Right ventricle myocardium superior (tissue), 1 donor: ENCODE results near the gene ASMT. TPM values are rescaled to one million over a fixed set of nuclear protein-coding genes. Genes with fewer than 3 reads are reported as not detected.
"Not testable (repeated sequence)": the region's sequence is repeated elsewhere in the genome, so short reads cannot be mapped to it uniquely, and the experiment has no call there.

ENCODE experiments used
- ATAC-seq: fragments of 200-7000 bp; cut with Tn5 transposase; one replicate; pipeline ENCODE4 v1.9.1; 2020; ENCODE audit warnings: mild to moderate bottlenecking; ENCODE audit not compliant: poor library complexity
- DNase-seq: peaks from one replicate; pipeline ENCODE4 v3.0.0-alpha.2; 2020
- intact Hi-C: fragments of 100-400 bp; cut with DNase I; formaldehyde crosslinking; loops from one replicate; pipeline ENCODE4 v1.11.2; 2022
- long read RNA-seq: library from polyadenylated mRNA; unstranded; transcript quantifications from one replicate; pipeline ENCODE4 v2.0.0, GENCODE V29; 2021
- total RNA-seq: library from RNA; stranded (reverse); fragmentation: NEBNext Ultra II Directional; extraction: Animal tissue kit (Norgen Biotek cat#: 25700); gene quantifications from one replicate; pipeline ENCODE4 v1.2.1, GENCODE V29; 2021
- donor health status: DM: no; HTN: yes; CAD: no; lungs with severe emphysema.

Gene ASMT, protein sequence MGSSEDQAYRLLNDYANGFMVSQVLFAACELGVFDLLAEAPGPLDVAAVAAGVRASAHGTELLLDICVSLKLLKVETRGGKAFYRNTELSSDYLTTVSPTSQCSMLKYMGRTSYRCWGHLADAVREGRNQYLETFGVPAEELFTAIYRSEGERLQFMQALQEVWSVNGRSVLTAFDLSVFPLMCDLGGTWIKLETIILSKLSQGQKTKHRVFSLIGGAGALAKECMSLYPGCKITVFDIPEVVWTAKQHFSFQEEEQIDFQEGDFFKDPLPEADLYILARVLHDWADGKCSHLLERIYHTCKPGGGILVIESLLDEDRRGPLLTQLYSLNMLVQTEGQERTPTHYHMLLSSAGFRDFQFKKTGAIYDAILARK
- total RNA-seq: not detected
- long read RNA-seq: 0 reads

DNA sequence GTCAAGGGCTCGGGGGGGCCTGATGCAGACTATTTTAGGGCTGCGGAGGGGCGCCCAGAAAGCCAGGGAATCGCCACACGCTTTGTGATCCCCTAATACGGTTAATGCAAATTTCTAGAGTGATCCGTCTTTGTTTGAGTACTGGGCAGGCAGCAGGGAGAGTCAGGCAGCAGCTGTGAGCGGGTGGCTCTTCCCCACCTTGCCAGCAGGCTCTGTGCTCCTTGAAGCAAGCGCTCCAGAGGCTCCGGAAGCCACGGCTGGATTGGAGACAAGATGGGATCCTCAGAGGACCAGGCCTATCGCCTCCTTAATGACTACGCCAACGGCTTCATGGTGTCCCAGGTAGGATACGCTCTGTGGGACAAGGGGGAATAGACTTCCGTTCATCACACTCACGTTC lies at the start of gene ASMT:
Gene ASMT (plus strand): TSS at position 133 of the 400 bp plus-strand sequence. CDS start 141 bp downstream, at position 274.
- DNase-seq: no peak
- intact Hi-C loops: no loop called here
- no peak for ATAC-seq

DNA sequence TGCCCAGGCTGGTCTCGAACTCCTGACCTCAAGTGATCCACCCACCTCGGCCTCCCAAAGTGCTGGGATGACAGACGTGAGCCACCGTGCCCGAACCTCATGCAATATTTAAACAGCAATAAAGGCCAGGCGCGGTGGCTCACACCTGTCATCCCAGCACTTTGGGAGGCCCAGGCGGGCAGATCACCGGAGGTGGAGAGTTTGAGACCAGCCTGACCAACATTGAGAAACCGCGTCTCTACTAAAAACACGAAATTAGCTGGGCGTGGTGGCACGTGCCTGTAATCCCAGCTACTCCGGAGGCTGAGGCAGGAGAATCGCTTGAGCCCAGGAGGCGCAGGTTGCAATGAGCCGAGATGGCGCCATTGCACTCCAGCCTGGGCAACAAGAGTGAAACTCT lies 40.7 kb upstream of the ASMT start:
- DNase-seq, intact Hi-C loops, ATAC-seq: not testable (repeated sequence)

DNA sequence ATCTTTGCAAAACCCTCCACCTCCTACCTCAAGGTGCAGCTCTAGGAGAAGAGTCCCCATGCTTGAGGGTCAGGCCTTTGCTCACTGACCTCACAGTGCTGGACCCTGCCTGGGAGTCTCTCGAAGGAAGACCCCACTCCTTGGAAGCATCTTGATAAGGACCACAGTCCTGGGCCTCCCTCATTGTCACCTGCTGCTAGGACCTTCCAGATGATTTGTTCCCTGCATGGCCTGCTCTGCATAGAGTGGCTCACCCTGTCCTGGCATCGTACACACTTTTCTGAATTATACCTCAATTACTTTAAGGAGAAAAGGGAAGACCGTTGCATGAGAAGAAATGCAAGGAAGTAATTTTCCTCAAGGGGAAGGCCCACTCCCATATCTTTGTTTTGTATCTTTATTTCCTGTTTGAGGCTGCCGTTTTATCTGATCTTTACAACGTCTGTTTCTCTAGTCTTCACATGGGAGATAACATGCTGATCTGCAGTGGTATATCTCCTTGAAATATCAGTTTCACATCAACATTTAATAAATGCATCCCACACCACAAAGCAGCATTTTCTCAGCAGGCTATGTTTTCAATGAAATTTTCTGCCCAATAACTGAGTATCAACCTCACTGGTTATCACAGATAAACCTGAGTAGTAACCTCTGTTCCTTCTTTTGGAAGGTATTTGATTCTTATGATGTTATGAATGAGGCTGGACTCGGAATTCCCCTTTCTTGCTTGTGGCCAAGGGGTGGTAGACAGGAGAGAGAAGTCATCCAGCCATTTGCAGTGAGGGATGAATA lies 38.5 kb upstream of the ASMT start:
- DNase-seq (no peak), ATAC-seq (no peak)

DNA sequence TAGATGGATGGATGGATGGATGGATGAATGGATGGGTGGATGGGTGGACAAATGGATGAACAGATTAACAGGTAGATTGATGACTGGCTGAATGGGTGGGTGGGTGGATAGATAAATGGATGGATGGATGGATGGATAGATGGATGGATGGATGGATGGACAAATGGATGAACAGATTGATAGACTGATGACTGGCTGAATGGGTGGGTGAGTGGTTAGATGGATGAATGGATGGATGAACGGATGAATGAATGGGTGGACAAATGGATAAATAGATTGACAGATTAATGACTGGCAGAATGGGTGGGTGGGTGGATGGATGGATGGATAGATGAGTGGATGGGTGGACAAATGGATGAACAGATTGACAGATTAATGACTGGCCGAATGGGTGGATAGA lies 37.0 kb upstream of the ASMT start:
- intact Hi-C loops: no loop called here
- DNase-seq (no peak), ATAC-seq (no peak)

More for the DNA sequence above, 38.5 kb upstream of the ASMT start:
- intact Hi-C loops: no loop called here

DNA sequence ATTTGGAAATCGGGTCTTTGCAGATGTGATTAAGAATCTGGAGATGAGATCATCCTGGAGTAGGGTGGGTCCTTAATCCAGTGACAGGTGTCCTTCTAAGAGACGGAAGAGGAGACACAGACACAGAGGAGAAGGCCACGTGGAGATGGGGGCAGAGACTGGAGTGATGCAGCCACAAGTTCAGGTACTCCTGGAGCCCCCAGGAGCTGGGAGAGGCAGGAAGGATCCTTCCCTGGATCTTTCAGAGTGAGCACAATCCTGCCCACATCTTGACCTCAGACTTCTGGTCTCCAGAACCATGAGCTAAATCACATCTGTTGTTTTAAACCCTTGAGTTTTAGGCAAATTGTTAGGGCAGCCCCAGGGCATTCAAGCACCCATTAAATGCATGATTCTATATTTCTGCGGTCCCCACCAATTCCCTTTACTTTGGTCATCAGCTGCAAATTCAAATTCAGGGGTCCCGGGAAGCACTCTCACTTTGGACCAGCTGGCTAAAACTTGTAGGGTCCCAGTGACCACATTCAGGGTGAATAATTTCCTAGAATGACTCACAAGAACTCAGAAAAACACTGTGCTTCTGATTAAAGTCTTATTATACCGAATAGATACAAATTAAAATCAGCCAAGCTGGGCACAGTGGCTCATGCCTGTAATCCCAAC lies 36.2 kb upstream of the ASMT start:
- DNase-seq (no peak), ATAC-seq (no peak)
- intact Hi-C loops: no loop called here

DNA sequence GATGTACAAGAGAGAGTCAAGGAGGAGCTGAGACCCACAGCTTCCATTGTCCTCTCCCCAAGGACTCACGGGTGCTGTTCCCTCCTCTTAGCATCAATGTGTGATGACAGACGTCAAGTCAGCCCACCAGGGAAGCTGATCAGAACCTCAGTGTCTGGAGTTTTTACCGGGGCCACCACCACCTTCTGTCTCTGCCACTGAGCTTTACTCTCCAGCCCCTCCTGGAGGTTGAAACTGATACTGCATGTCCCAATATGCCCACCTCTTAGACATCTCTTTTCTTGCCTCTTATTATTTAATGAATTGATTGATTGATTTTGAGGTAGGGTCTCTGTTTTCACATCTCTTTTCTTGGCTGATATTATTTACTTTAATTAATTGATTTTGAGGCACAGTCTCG lies 33.7 kb upstream of the ASMT start:
- no peak for DNase-seq
- intact Hi-C loops: no loop called here
- ATAC-seq: no peak

DNA sequence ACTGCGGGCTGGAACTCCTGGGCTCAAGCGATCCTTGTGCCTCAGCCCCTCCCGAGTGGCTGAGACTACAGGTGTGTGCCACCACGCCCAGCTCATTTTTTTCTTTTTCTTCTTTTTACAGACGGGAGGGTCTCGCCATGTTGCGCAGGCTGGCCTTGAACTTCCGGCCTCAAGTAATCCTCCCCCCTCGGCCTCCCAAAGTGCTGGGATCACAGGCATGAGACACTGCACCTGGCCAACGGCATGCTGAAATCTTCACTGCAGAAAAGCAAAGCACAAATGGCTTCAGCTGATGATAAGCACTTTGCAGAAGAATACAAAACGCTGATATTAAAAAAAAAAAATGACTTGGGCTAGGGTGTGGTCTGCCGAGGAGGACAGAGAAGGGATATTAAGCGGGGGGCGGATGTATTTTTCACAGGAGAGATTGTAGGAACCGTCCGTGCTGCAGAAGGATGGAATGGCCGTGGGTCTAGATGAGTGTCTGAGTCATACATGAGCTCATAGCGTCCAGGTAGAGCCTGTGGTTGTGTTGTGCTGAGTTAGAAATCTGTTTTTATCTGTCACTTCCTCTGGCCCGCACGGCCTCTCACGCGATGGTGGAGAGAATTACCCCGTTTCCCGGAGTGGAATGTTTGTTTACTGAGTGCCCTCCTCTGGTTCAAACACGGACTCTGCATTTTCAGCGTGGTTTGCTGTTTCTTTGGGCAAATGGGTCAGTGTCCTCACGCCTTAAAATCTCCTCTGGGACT lies 32.0 kb upstream of the ASMT start:
- intact Hi-C loops: no loop called here
- ATAC-seq: no peak
- no peak for DNase-seq

DNA sequence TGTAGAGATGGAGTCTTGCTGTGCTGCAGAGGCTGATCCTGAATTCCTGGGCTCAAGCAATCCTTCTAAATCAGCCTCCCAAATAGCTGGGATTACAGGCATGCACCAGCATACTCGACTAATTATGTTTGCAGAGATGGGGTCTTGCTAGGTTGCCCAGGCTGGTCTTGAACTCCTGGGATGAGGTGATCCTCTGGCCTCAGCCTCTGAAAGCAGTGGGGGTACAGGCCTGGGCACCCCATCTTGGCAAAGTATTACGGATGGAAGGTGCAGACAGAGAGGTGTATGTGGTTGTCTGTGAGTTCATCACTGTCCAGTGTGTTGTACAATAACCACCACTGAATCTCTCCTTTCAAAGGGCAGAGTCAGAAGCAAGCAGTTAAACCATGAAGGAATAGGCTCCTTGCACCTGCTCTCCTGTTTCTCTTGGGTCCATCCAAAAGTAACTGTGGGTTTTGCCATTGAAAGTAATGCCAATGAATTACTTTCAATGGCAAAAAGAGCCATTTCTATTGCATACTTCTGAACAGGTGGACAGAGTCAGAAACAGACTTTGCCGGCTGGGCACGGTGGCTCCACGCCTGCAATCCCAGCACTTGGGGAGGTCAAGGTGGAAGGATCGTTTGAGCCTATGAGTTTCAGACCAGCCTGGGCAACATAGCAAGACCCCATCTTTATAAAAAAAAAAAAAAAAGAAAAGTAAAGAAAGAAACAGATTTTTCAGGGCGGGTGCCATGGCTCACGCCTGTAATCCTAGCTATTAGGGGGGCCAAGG lies 30.4 kb upstream of the ASMT start:
- intact Hi-C loops: no loop called here
- ATAC-seq: no peak
- no peak for DNase-seq

DNA sequence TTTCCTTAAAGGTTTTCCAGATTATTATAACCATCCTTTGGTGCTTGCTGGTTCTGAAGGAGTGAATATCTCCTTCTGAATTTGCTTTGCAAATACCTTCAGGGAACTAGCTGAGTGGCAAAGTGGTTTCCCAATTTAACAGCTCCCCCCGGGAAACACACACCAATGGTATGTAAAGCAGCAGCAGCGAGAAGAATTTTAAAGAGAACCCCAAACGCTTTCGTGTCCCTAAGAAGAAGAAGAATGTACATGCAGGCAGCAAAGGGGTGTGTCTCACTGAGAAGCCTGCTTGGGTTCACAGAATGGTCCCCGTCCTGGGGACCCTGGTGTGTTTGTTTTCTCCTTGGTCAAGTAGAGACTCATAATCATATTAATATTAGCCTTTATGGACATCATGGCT lies 27.7 kb upstream of the ASMT start:
- ATAC-seq (no peak), DNase-seq (no peak)
- intact Hi-C loops: no loop called here

DNA sequence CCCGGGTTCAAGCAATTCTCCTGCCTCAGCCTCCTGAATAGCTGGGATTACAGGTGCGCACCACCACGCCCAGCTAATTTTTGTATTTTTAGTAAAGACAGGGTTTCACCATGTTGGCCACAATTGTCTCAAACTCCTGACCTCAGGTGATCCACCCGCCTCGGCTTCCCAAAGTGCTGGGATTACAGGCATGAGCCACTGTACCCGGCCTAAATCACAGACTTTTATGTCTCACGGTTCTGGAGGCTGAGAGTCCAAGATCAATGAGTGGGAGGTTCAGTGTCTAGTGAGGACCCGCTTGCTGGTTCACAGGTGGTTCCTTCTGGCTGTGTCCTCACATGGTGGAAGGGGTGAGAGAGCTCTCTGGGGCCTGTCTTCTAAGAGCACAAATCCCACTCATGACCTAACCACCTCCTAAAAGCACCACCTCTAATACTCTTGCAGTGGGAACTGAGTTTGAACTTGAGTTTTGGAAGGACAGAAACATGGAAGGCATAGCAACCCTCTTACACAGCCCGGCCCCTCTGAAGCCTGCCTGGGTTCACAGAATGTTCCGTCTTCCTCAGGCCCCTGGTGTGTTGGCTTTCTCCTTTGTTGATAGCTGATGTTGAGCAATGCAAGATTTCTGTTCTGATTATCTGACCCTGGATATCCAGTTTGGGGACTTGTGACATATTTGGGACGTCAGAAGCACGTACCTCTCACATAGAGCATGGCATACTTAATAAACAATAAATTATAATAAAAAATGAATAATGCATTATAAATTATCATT lies 25.3 kb upstream of the ASMT start:
- ATAC-seq (no peak), DNase-seq (no peak)
- intact Hi-C loops: no loop called here

DNA sequence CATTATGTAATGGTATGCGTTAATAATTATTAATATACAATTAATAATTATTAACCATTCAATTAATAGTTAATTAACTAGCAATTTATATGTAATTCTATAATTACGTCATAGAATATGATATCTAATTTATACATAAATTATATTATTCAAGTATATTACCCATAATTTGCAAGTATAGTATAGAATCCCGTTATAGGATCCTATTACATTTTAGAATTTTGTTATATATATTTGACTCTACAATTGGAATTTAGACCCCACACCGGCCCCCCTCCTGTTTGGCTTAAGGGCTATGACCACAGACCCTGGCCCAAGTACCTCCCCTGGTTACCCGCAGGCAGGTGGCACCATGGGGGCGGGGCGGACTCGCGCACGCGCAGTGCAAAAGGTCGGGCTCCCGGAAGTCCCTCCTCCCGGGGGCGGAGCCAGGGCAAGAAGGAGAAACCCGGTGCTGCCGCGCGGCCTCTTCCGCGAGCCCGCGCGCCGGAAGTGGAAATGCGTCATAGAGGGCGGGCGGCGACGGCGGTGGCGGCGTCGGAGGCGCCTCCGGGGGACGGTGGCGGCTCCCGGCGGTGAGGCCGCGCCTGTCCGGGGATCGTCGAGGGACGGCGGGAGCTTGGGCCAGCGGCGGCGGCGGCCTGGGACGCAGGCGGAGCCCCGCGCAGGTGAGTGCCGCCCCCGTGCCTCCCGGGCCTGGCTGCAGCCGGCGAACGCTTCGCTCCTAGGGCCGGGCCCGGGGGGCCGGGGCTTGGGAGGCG lies 23.6 kb upstream of the ASMT start, which contains the start of gene AKAP17A:
Gene AKAP17A (plus strand): TSS at position 503 of the 761 bp plus-strand sequence. CDS start 1,859 bp downstream, outside the sequence.
- peak; percentile 96 for DNase-seq
- intact Hi-C loops: no loop called here

DNA sequence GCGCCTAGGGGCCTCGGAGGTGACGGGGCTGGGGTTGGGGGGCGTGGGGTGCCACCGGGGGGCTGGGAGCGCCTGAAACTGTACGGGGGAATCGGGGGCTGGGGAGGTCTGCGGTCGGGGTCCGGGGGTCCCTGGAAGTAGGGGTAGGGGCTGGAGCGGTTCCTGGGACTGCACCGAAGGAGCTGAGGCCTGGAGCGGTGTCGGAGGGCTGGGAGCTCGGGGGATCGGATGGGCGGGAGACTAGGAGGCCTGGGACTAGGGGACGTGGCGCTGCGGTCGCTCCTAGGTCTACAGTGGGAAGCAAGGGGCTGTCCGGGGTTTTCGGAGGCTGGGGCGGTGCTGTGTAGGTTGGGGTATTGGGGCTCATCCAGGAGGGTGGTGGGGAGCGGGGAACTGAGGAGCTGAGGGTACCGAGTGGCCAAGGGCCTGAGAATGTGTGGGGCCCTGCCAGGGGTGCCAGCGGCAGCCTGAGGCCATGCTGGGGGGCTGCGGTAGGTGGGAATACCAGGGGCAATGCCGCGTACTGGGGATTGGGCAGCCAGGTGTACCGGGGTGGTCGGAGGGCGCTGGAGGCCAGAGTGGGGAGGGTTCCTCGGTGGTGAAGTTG lies 22.9 kb upstream of the ASMT start:
- intact Hi-C loops: no loop called here
- ATAC-seq (no peak), DNase-seq (no peak)

More for the DNA sequence above, 23.6 kb upstream of the ASMT start, which contains the start of gene AKAP17A:
- ATAC-seq: peak; percentile 99

DNA sequence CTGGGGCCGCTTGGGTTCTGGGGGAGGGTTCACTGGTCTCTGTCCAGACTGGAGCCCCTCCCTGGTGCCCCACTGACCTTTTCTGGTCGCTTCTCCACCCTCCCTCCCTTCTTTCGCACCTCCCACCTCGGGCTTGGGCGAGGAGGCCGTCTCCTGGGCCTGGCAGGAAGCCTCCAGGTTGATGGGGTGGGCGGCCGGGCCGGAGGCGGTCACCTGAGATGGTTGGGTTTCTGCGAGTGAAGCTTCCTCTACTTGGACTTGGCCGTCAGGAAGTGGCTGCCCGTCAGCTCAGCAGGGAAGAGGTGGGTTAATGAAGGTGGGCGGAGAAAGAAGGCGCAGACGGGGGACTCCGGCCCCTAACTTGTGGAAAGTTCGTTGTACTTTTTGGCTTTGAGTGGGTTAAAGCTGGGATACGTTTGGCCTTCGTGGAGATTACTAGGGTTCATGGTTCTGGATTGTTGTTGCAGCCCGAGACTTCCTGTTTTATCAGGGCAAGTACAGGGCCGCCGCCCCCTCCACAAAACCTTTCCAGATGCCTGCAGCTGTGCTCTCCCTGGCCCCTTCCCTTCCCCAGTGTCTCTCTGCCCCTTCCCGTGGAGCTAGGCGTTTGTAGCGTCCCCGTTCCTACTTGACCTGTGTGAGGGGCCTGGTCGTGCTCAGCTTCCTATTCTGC lies 22.3 kb upstream of the ASMT start:
- no peak for ATAC-seq
- DNase-seq: no peak
- intact Hi-C loops: no loop called here

DNA sequence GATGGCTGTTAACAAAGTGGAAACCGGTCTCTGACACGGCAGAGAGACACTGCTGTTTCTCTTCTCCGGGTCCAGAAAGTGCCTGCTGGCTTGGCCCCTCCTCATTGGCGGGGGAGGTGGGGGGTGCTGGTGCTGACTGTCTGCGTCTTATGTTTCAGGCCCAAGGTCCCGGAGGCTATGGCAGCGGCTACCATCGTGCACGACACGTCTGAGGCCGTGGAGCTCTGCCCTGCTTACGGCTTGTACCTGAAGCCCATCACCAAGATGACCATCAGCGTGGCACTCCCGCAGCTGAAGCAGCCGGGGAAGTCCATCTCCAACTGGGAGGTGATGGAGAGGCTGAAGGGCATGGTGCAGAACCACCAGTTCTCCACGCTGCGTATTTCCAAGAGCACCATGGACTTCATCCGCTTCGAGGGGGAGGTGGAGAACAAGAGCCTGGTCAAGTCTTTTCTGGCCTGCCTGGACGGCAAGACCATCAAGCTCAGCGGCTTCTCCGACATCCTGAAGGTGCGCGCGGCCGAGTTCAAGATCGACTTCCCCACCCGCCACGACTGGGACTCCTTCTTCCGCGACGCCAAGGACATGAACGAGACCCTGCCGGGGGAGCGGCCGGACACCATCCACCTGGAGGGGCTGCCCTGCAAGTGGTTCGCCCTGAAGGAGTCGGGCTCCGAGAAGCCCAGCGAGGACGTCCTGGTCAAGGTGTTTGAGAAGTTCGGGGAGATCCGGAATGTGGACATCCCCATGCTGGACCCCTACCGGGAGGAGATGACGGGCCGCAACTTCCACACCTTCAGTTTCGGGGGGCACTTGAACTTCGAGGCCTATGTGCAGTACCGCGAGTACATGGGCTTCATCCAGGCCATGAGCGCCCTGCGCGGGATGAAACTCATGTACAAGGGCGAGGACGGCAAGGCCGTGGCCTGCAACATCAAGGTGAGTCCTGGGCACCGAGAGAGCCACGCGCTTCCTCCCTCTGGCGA lies 21.3 kb upstream of the ASMT start:
- intact Hi-C loops: no loop called here
- DNase-seq (no peak), ATAC-seq (no peak)

DNA sequence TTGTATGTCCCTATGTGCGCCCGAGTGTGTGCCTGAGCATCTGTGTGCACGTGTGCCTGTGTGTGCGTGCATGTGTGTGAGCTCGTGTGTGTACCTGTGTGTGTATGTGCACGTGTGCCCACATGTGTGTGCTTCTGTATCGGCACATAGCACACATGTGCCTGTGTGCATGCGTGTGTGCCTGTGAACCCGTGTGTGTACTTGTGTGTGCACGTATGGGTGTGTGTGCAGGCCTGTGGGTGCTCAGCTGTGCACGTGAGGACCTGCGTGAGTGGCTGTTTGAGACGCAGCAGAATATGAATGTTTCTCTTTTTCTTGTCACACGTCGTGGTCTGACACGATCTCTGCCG lies 19.2 kb upstream of the ASMT start:
- DNase-seq: no peak
- no peak for ATAC-seq
- intact Hi-C loops: no loop called here
